HFF-Myc (cell line): Measurements from ENCODE around the gene ZNF195.
A peak's percentile ranks its signal among the peaks of the same experiment; 100 is the strongest.
"Not testable (repeated sequence)": the region's sequence is repeated elsewhere in the genome, so short reads cannot be mapped to it uniquely, and the experiment has no call there.

Source experiments
- DNase-seq: peaks from one replicate; pipeline ENCODE4 v3.0.0-alpha.2; 2011; ENCODE audit warnings: low read depth; ENCODE audit errors: extremely low read depth
- H3K4me3 ChIP-seq: replicated peaks from 2 replicates; pipeline ENCODE4 v1.5.1; 2011; ENCODE audit warnings: low read depth, mild to moderate bottlenecking, control low read depth, low read length
- TF ChIP-seq, protein P1 (sequence below): IDR thresholded peaks from 2 replicates; pipeline ENCODE4 v1.5.1; 2012; ENCODE audit warnings: mild to moderate bottlenecking, low read depth, low read length, control low read depth; ENCODE audit errors: missing control alignments

ZNF195 gene

GRCh38 chr11:3412837-3413236, 33.9 kb upstream of the ZNF195 start:
- H3K4me3 ChIP-seq, result no peak overlapping the region
- DNase-seq, result no peak
- TF ChIP-seq, protein P1, sequence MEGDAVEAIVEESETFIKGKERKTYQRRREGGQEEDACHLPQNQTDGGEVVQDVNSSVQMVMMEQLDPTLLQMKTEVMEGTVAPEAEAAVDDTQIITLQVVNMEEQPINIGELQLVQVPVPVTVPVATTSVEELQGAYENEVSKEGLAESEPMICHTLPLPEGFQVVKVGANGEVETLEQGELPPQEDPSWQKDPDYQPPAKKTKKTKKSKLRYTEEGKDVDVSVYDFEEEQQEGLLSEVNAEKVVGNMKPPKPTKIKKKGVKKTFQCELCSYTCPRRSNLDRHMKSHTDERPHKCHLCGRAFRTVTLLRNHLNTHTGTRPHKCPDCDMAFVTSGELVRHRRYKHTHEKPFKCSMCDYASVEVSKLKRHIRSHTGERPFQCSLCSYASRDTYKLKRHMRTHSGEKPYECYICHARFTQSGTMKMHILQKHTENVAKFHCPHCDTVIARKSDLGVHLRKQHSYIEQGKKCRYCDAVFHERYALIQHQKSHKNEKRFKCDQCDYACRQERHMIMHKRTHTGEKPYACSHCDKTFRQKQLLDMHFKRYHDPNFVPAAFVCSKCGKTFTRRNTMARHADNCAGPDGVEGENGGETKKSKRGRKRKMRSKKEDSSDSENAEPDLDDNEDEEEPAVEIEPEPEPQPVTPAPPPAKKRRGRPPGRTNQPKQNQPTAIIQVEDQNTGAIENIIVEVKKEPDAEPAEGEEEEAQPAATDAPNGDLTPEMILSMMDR, result no peak

- not testable (repeated sequence) for H3K4me3 ChIP-seq
- DNase-seq, result peak; percentile 30
- TF ChIP-seq, protein P1, result peak; percentile 70
These were observed 29.8 kb upstream of the ZNF195 start for GRCh38 chr11:3408722-3409121.

- not testable (repeated sequence) for H3K4me3 ChIP-seq, DNase-seq
These were observed 29.2 kb upstream of the ZNF195 start for GRCh38 chr11:3408058-3408605.

GRCh38 chr11:3406937-3407336, 28.0 kb upstream of the ZNF195 start:
- not testable (repeated sequence) for DNase-seq, H3K4me3 ChIP-seq

- not testable (repeated sequence) for DNase-seq, H3K4me3 ChIP-seq
These were observed 27.4 kb upstream of the ZNF195 start for GRCh38 chr11:3406223-3406875.

- not testable (repeated sequence) for DNase-seq, H3K4me3 ChIP-seq
These were observed 25.4 kb upstream of the ZNF195 start for GRCh38 chr11:3404076-3404925.

- H3K4me3 ChIP-seq, DNase-seq: not testable (repeated sequence)
These were observed 23.9 kb upstream of the ZNF195 start for GRCh38 chr11:3402861-3403250.

DNA sequence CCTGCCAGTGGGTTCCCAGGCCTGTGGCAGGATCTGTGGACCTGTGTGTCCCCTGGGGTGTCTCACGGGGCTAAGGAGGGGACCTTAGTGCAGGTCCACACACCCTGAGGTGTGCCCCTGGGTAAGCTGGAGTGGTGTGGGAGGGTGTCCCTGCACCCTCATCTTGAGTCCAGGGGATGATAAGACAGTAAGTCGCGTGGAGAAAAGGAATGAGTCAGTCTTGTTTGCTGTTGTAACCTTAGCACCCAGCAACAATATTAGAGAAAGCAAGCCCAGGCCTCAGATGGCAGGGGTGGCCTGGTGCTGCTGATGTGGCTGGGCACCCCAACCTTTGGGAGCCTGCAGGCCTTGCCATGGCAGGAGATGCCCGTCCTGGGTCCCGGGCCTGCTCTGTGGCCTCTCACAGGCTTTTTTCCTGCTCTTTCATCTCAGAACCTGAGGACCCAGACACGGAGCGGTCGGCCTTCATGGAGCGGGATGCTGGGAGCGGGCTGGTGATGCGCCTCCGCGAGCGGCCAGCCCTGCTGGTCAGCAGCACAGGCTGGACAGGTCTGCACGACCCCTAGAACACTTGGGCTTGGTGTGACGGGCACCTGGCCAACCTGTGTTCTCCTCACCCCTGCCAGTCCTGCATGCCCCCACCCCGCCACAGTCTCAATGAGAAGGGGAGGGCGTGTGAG, 23.4 kb upstream of the ZNF195 start:
- H3K4me3 ChIP-seq, DNase-seq: not testable (repeated sequence)

DNA sequence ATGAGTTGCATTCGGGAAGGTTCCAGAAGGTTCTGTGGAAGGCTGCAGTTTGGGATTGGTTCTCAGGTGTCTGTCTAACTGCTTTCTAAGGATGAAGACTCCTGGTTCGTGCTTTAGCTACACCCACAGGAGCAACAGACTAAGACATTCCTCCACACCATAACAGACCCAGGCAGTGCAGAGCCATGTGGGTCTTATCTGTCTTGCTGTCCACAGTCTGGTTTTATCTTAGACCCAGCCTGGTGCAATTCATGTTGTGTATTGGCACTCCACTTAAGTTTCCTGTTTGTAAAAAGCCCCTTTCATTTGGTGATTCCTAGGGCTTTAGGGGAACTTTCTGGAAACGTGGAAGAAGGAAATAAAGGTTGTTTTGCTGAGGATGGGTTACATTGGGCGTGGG, 22.1 kb upstream of the ZNF195 start:
- not testable (repeated sequence) for H3K4me3 ChIP-seq, DNase-seq

GRCh38 chr11:3398509-3398908, 19.6 kb upstream of the ZNF195 start:
- not testable (repeated sequence) for DNase-seq

DNA sequence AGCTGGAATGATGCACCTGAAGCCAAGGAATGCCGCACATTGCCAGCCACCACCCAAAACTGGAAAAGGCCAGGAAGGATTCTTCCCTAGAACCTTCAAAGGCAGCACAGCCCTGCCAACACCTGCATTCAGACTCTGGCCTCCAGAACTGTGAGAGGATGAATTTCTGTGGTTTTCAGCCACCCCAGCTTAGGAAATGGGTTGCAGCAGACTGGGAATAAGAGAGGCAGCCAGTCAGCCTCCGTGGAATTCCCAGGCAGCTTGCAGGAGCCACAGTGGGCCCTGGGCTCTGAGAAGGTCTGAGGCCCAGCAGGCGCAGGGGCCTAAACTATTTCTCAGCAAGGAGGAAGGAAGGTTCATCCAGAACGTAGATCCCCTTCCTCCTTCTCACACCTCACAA, 19.2 kb upstream of the ZNF195 start:
- H3K4me3 ChIP-seq, result not testable (repeated sequence)

More at GRCh38 chr11:3398509-3398908, 19.6 kb upstream of the ZNF195 start:
- not testable (repeated sequence) for H3K4me3 ChIP-seq

GRCh38 chr11:3397210-3397609, 18.3 kb upstream of the ZNF195 start:
- not testable (repeated sequence) for H3K4me3 ChIP-seq, DNase-seq

More for the DNA sequence above, 19.2 kb upstream of the ZNF195 start:
- DNase-seq, result not testable (repeated sequence)

DNA sequence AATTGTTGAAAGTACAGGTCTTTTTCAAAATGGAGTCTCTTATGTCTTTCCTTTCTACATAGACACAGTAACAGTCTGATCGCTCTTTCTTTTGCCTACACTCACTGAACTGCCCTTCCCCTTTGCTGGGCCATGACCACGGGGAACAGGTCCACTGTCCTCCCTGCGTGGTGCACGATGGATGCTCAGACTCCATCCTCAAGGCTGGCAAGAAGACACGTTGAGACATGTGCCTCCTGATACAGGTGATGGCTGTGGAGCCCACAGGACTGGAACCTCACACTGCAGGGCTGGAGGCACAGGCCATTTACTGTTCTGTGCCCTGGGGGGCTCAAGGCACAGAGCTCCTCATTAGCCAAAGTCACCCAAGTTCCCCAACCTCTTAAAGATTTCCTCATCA, 16.5 kb upstream of the ZNF195 start:
- DNase-seq, H3K4me3 ChIP-seq: not testable (repeated sequence)

GRCh38 chr11:3394956-3395355, 16.0 kb upstream of the ZNF195 start:
- H3K4me3 ChIP-seq, DNase-seq: not testable (repeated sequence)

DNA sequence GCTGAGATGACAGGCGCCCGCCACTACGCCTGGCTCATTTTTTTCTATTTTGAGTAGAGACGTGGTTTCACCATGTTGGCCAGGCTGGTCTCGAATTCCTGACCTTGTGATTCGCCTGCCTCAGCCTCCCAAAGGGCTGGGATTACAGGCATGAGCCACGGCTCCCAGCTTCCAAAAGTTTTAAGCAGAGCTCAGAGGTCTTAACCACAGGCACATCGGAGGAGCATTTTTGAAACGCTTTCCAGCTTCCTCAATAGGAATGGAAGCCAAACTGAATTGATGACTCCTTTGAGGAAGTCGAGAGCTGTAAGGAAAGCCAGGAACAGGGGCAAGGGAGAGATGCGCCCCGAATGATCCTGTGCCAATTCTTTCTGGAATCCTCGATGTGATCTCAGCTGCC, 14.5 kb upstream of the ZNF195 start:
- DNase-seq, H3K4me3 ChIP-seq: not testable (repeated sequence)
